ENCODE data around the gene NPHS1.

- TF ChIP-seq CTCF (IDR thresholded peaks at IDR 0.05) (no peak), POLR2A (IDR thresholded peaks at IDR 0.05) (no peak), POLR2AphosphoS5 (IDR thresholded peaks at IDR 0.05) (no peak)
These were observed 62.0 kb downstream of the NPHS1 start for GRCh38 chr19:35789978-35790944.

Measured in breast epithelium (tissue), 3 donors.